Endothelial cell of umbilical vein (primary cell): ENCODE measurements around the gene TUBA1C.
"Not testable (repeated sequence)": the region's sequence is repeated elsewhere in the genome, so short reads cannot be mapped to it uniquely, and the experiment has no call there.

ENCODE experiments used
- EZH2 ChIP-seq: IDR thresholded peaks from 2 replicates; pipeline ENCODE4 v1.6.1; 2012; ENCODE audit warnings: borderline replicate concordance, low read depth, mild to moderate bottlenecking, moderate library complexity, low read length, inconsistent platforms; ENCODE audit not compliant: severe bottlenecking
- POLR2AphosphoS5 ChIP-seq: IDR thresholded peaks from 2 replicates; pipeline ENCODE4 v1.6.1; 2012; ENCODE audit warnings: low read depth, mild to moderate bottlenecking, control low read depth, low read length, moderate library complexity; ENCODE audit not compliant: insufficient read depth
- TF ChIP-seq, protein P1 (sequence below), 2 donors: IDR thresholded peaks; 1 replicate in 1 of 2; 2 replicates in 1 of 2; pipeline ENCODE4 v1.5.1; 2011; ENCODE audit warnings: low read length in 2 of 2, mild to moderate bottlenecking in 2 of 2, moderate library complexity in 2 of 2, control low read depth in 1 of 2, inconsistent platforms in 1 of 2, low read depth in 1 of 2; ENCODE audit not compliant: insufficient read depth in 1 of 2; ENCODE audit errors: extremely low read depth in 1 of 2
- TF ChIP-seq, protein P2 (sequence below): IDR thresholded peaks from 2 replicates; pipeline ENCODE4 v1.6.1; 2011; ENCODE audit not compliant: insufficient read depth, insufficient read length

DNA sequence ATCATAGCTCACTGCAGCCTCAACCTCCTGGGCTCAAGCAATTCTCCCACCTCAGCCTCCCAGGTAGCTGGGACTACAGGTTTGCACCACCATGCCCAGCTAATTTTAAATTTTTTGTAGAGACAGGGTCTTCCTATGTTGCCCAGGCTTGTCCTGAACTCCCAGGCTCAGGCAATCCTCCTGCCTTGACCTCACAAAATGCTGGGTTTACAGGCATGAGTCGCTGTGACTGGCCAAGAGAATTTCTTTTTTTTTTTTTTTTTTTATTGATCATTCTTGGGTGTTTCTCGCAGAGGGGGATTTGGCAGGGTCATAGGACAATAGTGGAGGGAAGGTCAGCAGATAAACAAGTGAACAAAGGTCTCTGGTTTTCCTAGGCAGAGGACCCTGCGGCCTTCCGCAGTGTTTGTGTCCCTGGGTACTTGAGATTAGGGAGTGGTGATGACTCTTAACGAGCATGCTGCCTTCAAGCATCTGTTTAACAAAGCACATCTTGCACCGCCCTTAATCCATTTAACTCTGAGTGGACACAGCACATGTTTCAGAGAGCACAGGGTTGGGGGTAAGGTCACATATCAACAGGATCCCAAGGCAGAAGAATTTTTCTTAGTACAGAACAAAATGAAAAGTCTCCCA lies 18.0 kb downstream of the TUBA1C start:
- TF ChIP-seq, protein P1, sequence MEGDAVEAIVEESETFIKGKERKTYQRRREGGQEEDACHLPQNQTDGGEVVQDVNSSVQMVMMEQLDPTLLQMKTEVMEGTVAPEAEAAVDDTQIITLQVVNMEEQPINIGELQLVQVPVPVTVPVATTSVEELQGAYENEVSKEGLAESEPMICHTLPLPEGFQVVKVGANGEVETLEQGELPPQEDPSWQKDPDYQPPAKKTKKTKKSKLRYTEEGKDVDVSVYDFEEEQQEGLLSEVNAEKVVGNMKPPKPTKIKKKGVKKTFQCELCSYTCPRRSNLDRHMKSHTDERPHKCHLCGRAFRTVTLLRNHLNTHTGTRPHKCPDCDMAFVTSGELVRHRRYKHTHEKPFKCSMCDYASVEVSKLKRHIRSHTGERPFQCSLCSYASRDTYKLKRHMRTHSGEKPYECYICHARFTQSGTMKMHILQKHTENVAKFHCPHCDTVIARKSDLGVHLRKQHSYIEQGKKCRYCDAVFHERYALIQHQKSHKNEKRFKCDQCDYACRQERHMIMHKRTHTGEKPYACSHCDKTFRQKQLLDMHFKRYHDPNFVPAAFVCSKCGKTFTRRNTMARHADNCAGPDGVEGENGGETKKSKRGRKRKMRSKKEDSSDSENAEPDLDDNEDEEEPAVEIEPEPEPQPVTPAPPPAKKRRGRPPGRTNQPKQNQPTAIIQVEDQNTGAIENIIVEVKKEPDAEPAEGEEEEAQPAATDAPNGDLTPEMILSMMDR (IDR thresholded peaks at IDR 0.05; ENCODE audit: extremely low read depth in 1 of 2, insufficient read depth in 1 of 2, low read depth in 1 of 2, low read length in 2 of 2) = not testable (repeated sequence)
- TF ChIP-seq, protein P2, sequence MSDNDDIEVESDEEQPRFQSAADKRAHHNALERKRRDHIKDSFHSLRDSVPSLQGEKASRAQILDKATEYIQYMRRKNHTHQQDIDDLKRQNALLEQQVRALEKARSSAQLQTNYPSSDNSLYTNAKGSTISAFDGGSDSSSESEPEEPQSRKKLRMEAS = not testable (repeated sequence)
- TF ChIP-seq EZH2, POLR2AphosphoS5: not testable (repeated sequence)
